KOPT-K1 (cell line): ENCODE results near the gene IFNA10.
A peak's percentile ranks its signal among the peaks of the same experiment; 100 is the strongest.
"Not testable (repeated sequence)": the region's sequence is repeated elsewhere in the genome, so short reads cannot be mapped to it uniquely, and the experiment has no call there.

Experiments used
- H3K27ac ChIP-seq: fragments of 200-600 bp; sonication (generic); 2 replicates; pipeline ENCODE4 v1.5.1; 2016; ENCODE audit warnings: antibody characterized with exemption, mild to moderate bottlenecking, low read depth, low read length; ENCODE audit not compliant: poor library complexity, severe bottlenecking
- H3K36me3 ChIP-seq: fragments of 200-600 bp; sonication (generic); 2 replicates; pipeline ENCODE4 v1.5.1; 2017; ENCODE audit warnings: antibody characterized with exemption, mild to moderate bottlenecking, low read length, moderate library complexity; ENCODE audit not compliant: insufficient read depth
- H3K9me3 ChIP-seq: fragments of 200-600 bp; sonication (generic); 2 replicates; pipeline ENCODE4 v1.5.1; 2017; ENCODE audit warnings: antibody characterized with exemption, low read length, mild to moderate bottlenecking; ENCODE audit not compliant: insufficient read depth, poor library complexity, severe bottlenecking

IFNA10 gene

GRCh38 chr9:21212160-21212559 lies 5.2 kb upstream of the IFNA10 start:
- H3K36me3 ChIP-seq, H3K27ac ChIP-seq, H3K9me3 ChIP-seq: not testable (repeated sequence)

- not testable (repeated sequence) for H3K27ac ChIP-seq, H3K36me3 ChIP-seq, H3K9me3 ChIP-seq
Observed at GRCh38 chr9:21210782-21211181, 3.8 kb upstream of the IFNA10 start.

- no peak overlapping the region for H3K27ac ChIP-seq
Observed at GRCh38 chr9:21210311-21210710, 3.4 kb upstream of the IFNA10 start.

GRCh38 chr9:21205204-21205603 lies 1.7 kb downstream of the IFNA10 start:
- H3K36me3 ChIP-seq: no peaks in the 10 kb centered on the region
- H3K27ac ChIP-seq: no peak overlapping the region
- peaks cover 6% of the 10 kb centered on the region for H3K9me3 ChIP-seq

More at GRCh38 chr9:21210311-21210710, 3.4 kb upstream of the IFNA10 start:
- no peaks in the 10 kb centered on the region for H3K9me3 ChIP-seq
- H3K36me3 ChIP-seq: no peaks in the 10 kb centered on the region

- not testable (repeated sequence) for H3K27ac ChIP-seq, H3K9me3 ChIP-seq, H3K36me3 ChIP-seq
Observed at GRCh38 chr9:21202105-21202504, 4.8 kb downstream of the IFNA10 start, which contains the start of gene IFNA7. TSS of gene IFNA7 (minus strand) at chr9:21202205. CDS start at chr9:21202165, 40 bp downstream.

- H3K9me3 ChIP-seq, H3K36me3 ChIP-seq, H3K27ac ChIP-seq: not testable (repeated sequence)
Observed at GRCh38 chr9:21194867-21195776, 11.8 kb downstream of the IFNA10 start.

GRCh38 chr9:21187487-21187886 lies 19.5 kb downstream of the IFNA10 start, which contains the start of gene IFNA4:
TSS of gene IFNA4 (minus strand) at chr9:21187587. CDS start at chr9:21187531, 56 bp downstream.
- H3K36me3 ChIP-seq, H3K27ac ChIP-seq, H3K9me3 ChIP-seq: not testable (repeated sequence)

GRCh38 chr9:21182810-21183736 lies 23.9 kb downstream of the IFNA10 start:
- H3K36me3 ChIP-seq, H3K27ac ChIP-seq, H3K9me3 ChIP-seq: not testable (repeated sequence)

- Histone ChIP-seq H3K9me3 (no peaks in the 10 kb centered on the region), H3K27ac (no peak overlapping the region), H3K36me3 (no peaks in the 10 kb centered on the region)
Observed at GRCh38 chr9:21174671-21175070, 32.3 kb downstream of the IFNA10 start.

- Histone ChIP-seq H3K27ac (no peak overlapping the region), H3K36me3 (no peaks in the 10 kb centered on the region), H3K9me3 (no peaks in the 10 kb centered on the region)
Observed at GRCh38 chr9:21172156-21172555, 34.8 kb downstream of the IFNA10 start.

GRCh38 chr9:21171351-21171750 lies 35.6 kb downstream of the IFNA10 start:
- H3K36me3 ChIP-seq: no peaks in the 10 kb centered on the region
- H3K27ac ChIP-seq: no peak overlapping the region
- no peaks in the 10 kb centered on the region for H3K9me3 ChIP-seq

GRCh38 chr9:21166560-21166959 lies 40.4 kb downstream of the IFNA10 start, which contains the start of gene IFNA21:
TSS of gene IFNA21 (minus strand) at chr9:21166660. CDS start at chr9:21166612, 48 bp downstream.
- H3K36me3 ChIP-seq, H3K27ac ChIP-seq, H3K9me3 ChIP-seq: not testable (repeated sequence)

- H3K36me3 ChIP-seq: no peaks in the 10 kb centered on the region
Observed at GRCh38 chr9:21165516-21165915, 41.4 kb downstream of the IFNA10 start.

GRCh38 chr9:21160178-21160577 lies 46.8 kb downstream of the IFNA10 start:
- peak overlapping the region; percentile 15 for H3K27ac ChIP-seq
- H3K36me3 ChIP-seq: no peaks in the 10 kb centered on the region
- peaks cover 7% of the 10 kb centered on the region for H3K9me3 ChIP-seq

More at GRCh38 chr9:21165516-21165915, 41.4 kb downstream of the IFNA10 start:
- no peak overlapping the region for H3K27ac ChIP-seq
- H3K9me3 ChIP-seq: no peaks in the 10 kb centered on the region
